Stimulated activated effector memory CD8-positive, alpha-beta T cell treated with anti-CD3 and anti-CD28 coated beads, Interleukin-12 subunit alpha, Interleukin-12 subunit beta, amount 100 ng/mL, for 72 hours (primary cell): Measurements from ENCODE around the gene RAB27A.
A peak's percentile ranks its signal among the peaks of the same experiment; 100 is the strongest.

Experiments
- ATAC-seq: fragments of 150-1000 bp; cut with Tn5 transposase; 2 replicates; pipeline ENCODE4 v1.10.0; 2021
- DNase-seq, 2 donors: peaks; one replicate each; pipeline ENCODE4 v3.0.0; 2021 to 2022; ENCODE audit warnings: low spot score in 2 of 2
- H3K27ac Mint-ChIP-seq: one replicate; pipeline ENCODE4 v1.8.0; 2022; ENCODE audit warnings: mild to moderate bottlenecking, mixed read lengths
- H3K36me3 Mint-ChIP-seq: one replicate; pipeline ENCODE4 v1.8.0; 2022; ENCODE audit warnings: mild to moderate bottlenecking, mixed read lengths
- H3K4me1 Mint-ChIP-seq: one replicate; pipeline ENCODE4 v1.8.0; 2022; ENCODE audit warnings: mixed read lengths
- H3K4me3 Mint-ChIP-seq: one replicate; pipeline ENCODE4 v1.8.0; 2022; ENCODE audit warnings: mild to moderate bottlenecking, mixed read lengths
- H3K9me3 Mint-ChIP-seq: one replicate; pipeline ENCODE4 v1.8.0; 2022; ENCODE audit warnings: mixed read lengths

The RAB27A gene

GRCh38 chr15:55231455-55231854 lies 58.2 kb downstream of the RAB27A start:
- peak overlapping the region; percentile 48 for H3K4me3 Mint-ChIP-seq

GRCh38 chr15:55230953-55231352 lies 58.7 kb downstream of the RAB27A start:
- ATAC-seq, result no peak
- H3K36me3 Mint-ChIP-seq, result peaks cover 100% of the 10 kb centered on the region
- no peak for DNase-seq
- H3K4me1 Mint-ChIP-seq, result peaks cover 51% of the 10 kb centered on the region
- H3K27ac Mint-ChIP-seq, result peak overlapping the region; percentile 65
- peak overlapping the region; percentile 48 for H3K4me3 Mint-ChIP-seq
- no peaks in the 10 kb centered on the region for H3K9me3 Mint-ChIP-seq

More at GRCh38 chr15:55231455-55231854, 58.2 kb downstream of the RAB27A start:
- Mint-ChIP-seq H3K9me3 (no peaks in the 10 kb centered on the region), H3K4me1 (peaks cover 50% of the 10 kb centered on the region), H3K27ac (peak overlapping the region; percentile 65), H3K36me3 (peaks cover 100% of the 10 kb centered on the region)
- ATAC-seq (no peak), DNase-seq (no peak)

- DNase-seq, result no peak
- ATAC-seq, result peak; percentile 53
- H3K27ac Mint-ChIP-seq, result peak overlapping the region; percentile 65
- no peaks in the 10 kb centered on the region for H3K9me3 Mint-ChIP-seq
- H3K36me3 Mint-ChIP-seq, result peaks cover 100% of the 10 kb centered on the region
- H3K4me1 Mint-ChIP-seq, result peaks cover 55% of the 10 kb centered on the region
- peak overlapping the region; percentile 48 for H3K4me3 Mint-ChIP-seq
These were observed 59.5 kb downstream of the RAB27A start for GRCh38 chr15:55230051-55230670.

- H3K4me3 Mint-ChIP-seq, result no peak overlapping the region
- no peaks in the 10 kb centered on the region for H3K9me3 Mint-ChIP-seq
- H3K36me3 Mint-ChIP-seq, result peaks cover 100% of the 10 kb centered on the region
- H3K4me1 Mint-ChIP-seq, result peaks cover 68% of the 10 kb centered on the region
- DNase-seq (no peak), ATAC-seq (no peak)
- H3K27ac Mint-ChIP-seq, result peak overlapping the region; percentile 77
These were observed 63.5 kb downstream of the RAB27A start for GRCh38 chr15:55226127-55226526.

GRCh38 chr15:55224892-55225291 lies 64.7 kb downstream of the RAB27A start:
- Mint-ChIP-seq H3K4me3 (no peak overlapping the region), H3K4me1 (peaks cover 66% of the 10 kb centered on the region), H3K27ac (peak overlapping the region; percentile 77), H3K9me3 (no peaks in the 10 kb centered on the region), H3K36me3 (peaks cover 100% of the 10 kb centered on the region)
- DNase-seq, result no peak
- peak; percentile 17 for ATAC-seq

- Mint-ChIP-seq H3K27ac (peak overlapping the region; percentile 90), H3K9me3 (no peaks in the 10 kb centered on the region), H3K4me1 (peaks cover 77% of the 10 kb centered on the region), H3K36me3 (peaks cover 100% of the 10 kb centered on the region), H3K4me3 (peak overlapping the region; percentile 54)
- DNase-seq (no peak), ATAC-seq (no peak)
These were observed 67.0 kb downstream of the RAB27A start for GRCh38 chr15:55222588-55222987.

- ATAC-seq, result peak; percentile 82
- peaks cover 100% of the 10 kb centered on the region for H3K36me3 Mint-ChIP-seq
- peak overlapping the region; percentile 54 for H3K4me3 Mint-ChIP-seq
- H3K27ac Mint-ChIP-seq, result peak overlapping the region; percentile 90
- DNase-seq, result peak in 1 of 2 donors; percentile 75
- no peaks in the 10 kb centered on the region for H3K9me3 Mint-ChIP-seq
- H3K4me1 Mint-ChIP-seq, result peaks cover 76% of the 10 kb centered on the region
These were observed 68.3 kb downstream of the RAB27A start for GRCh38 chr15:55221090-55222011.

GRCh38 chr15:55220606-55221005 lies 69.0 kb downstream of the RAB27A start:
- peaks cover 69% of the 10 kb centered on the region for H3K4me1 Mint-ChIP-seq
- H3K36me3 Mint-ChIP-seq, result peaks cover 100% of the 10 kb centered on the region
- peak overlapping the region; percentile 54 for H3K4me3 Mint-ChIP-seq
- DNase-seq (no peak), ATAC-seq (no peak)
- peak overlapping the region; percentile 90 for H3K27ac Mint-ChIP-seq
- H3K9me3 Mint-ChIP-seq, result no peaks in the 10 kb centered on the region

- peak overlapping the region; percentile 51 for H3K4me3 Mint-ChIP-seq
- peak overlapping the region; percentile 90 for H3K27ac Mint-ChIP-seq
- ATAC-seq (peak; percentile 68), DNase-seq (no peak)
- peaks cover 50% of the 10 kb centered on the region for H3K4me1 Mint-ChIP-seq
- H3K9me3 Mint-ChIP-seq, result no peaks in the 10 kb centered on the region
- peaks cover 100% of the 10 kb centered on the region for H3K36me3 Mint-ChIP-seq
These were observed 71.6 kb downstream of the RAB27A start for GRCh38 chr15:55218056-55218455.

GRCh38 chr15:55204464-55204863 lies 85.1 kb downstream of the RAB27A start:
- no peak for ATAC-seq
- no peak overlapping the region for H3K4me3 Mint-ChIP-seq
- peaks cover 12% of the 10 kb centered on the region for H3K4me1 Mint-ChIP-seq
- no peak overlapping the region for H3K27ac Mint-ChIP-seq
- H3K9me3 Mint-ChIP-seq, result no peaks in the 10 kb centered on the region
- DNase-seq, result no peak
- H3K36me3 Mint-ChIP-seq, result peaks cover 91% of the 10 kb centered on the region

GRCh38 chr15:55202206-55202605 lies 87.4 kb downstream of the RAB27A start:
- DNase-seq (no peak), ATAC-seq (no peak)
- H3K36me3 Mint-ChIP-seq, result peaks cover 68% of the 10 kb centered on the region
- H3K9me3 Mint-ChIP-seq, result peaks cover 2% of the 10 kb centered on the region
- H3K4me1 Mint-ChIP-seq, result peaks cover 13% of the 10 kb centered on the region
- H3K4me3 Mint-ChIP-seq, result no peak overlapping the region
- peak overlapping the region; percentile 21 for H3K27ac Mint-ChIP-seq

- H3K9me3 Mint-ChIP-seq, result peaks cover 2% of the 10 kb centered on the region
- H3K27ac Mint-ChIP-seq, result no peak overlapping the region
- H3K36me3 Mint-ChIP-seq, result peaks cover 33% of the 10 kb centered on the region
- peaks cover 13% of the 10 kb centered on the region for H3K4me1 Mint-ChIP-seq
- DNase-seq (no peak), ATAC-seq (no peak)
- no peak overlapping the region for H3K4me3 Mint-ChIP-seq
These were observed 90.9 kb downstream of the RAB27A start for GRCh38 chr15:55198706-55199105.

GRCh38 chr15:55197719-55198118 lies 91.9 kb downstream of the RAB27A start:
- Mint-ChIP-seq H3K9me3 (peaks cover 2% of the 10 kb centered on the region), H3K36me3 (peaks cover 24% of the 10 kb centered on the region), H3K4me1 (peaks cover 20% of the 10 kb centered on the region), H3K27ac (no peak overlapping the region), H3K4me3 (no peak overlapping the region)
- ATAC-seq, result no peak
- no peak for DNase-seq

GRCh38 chr15:55197362-55197705 lies 92.3 kb downstream of the RAB27A start:
- H3K4me3 Mint-ChIP-seq, result no peak overlapping the region
- H3K4me1 Mint-ChIP-seq, result peaks cover 24% of the 10 kb centered on the region
- ATAC-seq (peak; percentile 0), DNase-seq (no peak)
- H3K9me3 Mint-ChIP-seq, result peaks cover 2% of the 10 kb centered on the region
- no peak overlapping the region for H3K27ac Mint-ChIP-seq
- peaks cover 20% of the 10 kb centered on the region for H3K36me3 Mint-ChIP-seq

- Mint-ChIP-seq H3K9me3 (peaks cover 2% of the 10 kb centered on the region), H3K27ac (no peak within 1 kb of the TSS), H3K4me1 (peaks cover 30% of the 10 kb centered on the region), H3K36me3 (peaks cover 13% of the 10 kb centered on the region), H3K4me3 (no peak within 1 kb of the TSS)
- peak; percentile 98 for ATAC-seq
- peak; percentile 80 to 96 for DNase-seq
These were observed 92.9 kb downstream of the RAB27A start, which contains the start of gene RSL24D1 for GRCh38 chr15:55196458-55197361. TSS of gene RSL24D1 (minus strand) at chr15:55196941. CDS start at chr15:55196890, 51 bp downstream.
